HG02981 (cell line): ENCODE measurements around the gene ASB13.

Source experiments
- ATAC-seq: cut with Tn5 transposase; IDR thresholded peaks from one replicate; pipeline ENCODE4 v1.9.1; 2021; ENCODE audit warnings: mild to moderate bottlenecking, moderate library complexity; ENCODE audit not compliant: unreplicated experiment

ASB13 gene

GRCh38 chr10:5591336-5591824 is 75.0 kb downstream of the ASB13 start:
- no peak for ATAC-seq

GRCh38 chr10:5590816-5591215 is 75.6 kb downstream of the ASB13 start:
- ATAC-seq: no peak

- ATAC-seq: no peak
Measured at GRCh38 chr10:5589661-5590511, 76.5 kb downstream of the ASB13 start.

GRCh38 chr10:5589011-5589660 is 77.3 kb downstream of the ASB13 start:
- no peak for ATAC-seq
